GM23338 (cell line): ENCODE data around the gene SERPINB6. TPM values are rescaled to one million over a fixed set of nuclear protein-coding genes. Genes with fewer than 3 reads are reported as not detected.

Experiments used
- ATAC-seq: fragments of 200-7000 bp; cut with Tn5 transposase; 3 replicates; pipeline ENCODE4 v1.9.1; 2020
- DNase-seq: peaks from one replicate; pipeline ENCODE4 v3.0.0-alpha.2; 2015; ENCODE audit warnings: low spot score
- H2AFZ ChIP-seq: fragments of 200-600 bp; sonication (generic); 2 replicates; pipeline ENCODE4 v1.8.0; 2016; ENCODE audit warnings: antibody characterized with exemption, mild to moderate bottlenecking, moderate library complexity
- H3F3A ChIP-seq: fragments of 200-600 bp; sonication (generic); replicated peaks from 2 replicates; pipeline ENCODE4 v1.8.0; 2017; ENCODE audit warnings: antibody characterized with exemption, mixed run types, low read depth
- H3K27ac ChIP-seq: fragments of 200-600 bp; sonication (generic); 2 replicates; pipeline ENCODE4 v1.6.1; 2016; ENCODE audit warnings: low read depth
- H3K27me3 ChIP-seq: fragments of 200-600 bp; sonication (generic); 2 replicates; pipeline ENCODE4 v1.8.0; 2016; ENCODE audit warnings: mild to moderate bottlenecking, mixed run types, moderate library complexity; ENCODE audit not compliant: insufficient read depth
- H3K36me3 ChIP-seq: fragments of 200-600 bp; sonication (generic); 2 replicates; pipeline ENCODE4 v1.8.0; 2016; ENCODE audit warnings: mild to moderate bottlenecking; ENCODE audit not compliant: insufficient read depth
- H3K4me1 ChIP-seq: fragments of 200-600 bp; sonication (generic); 2 replicates; pipeline ENCODE4 v1.8.0; 2016; ENCODE audit warnings: mild to moderate bottlenecking, moderate library complexity; ENCODE audit not compliant: insufficient read depth
- H3K4me2 ChIP-seq: fragments of 200-600 bp; sonication (generic); 2 replicates; pipeline ENCODE4 v1.7.1; 2017; ENCODE audit warnings: mixed run types
- H3K4me3 ChIP-seq: fragments of 200-600 bp; sonication (generic); 2 replicates; pipeline ENCODE4 v1.6.1; 2016; ENCODE audit warnings: mixed run types
- H3K79me2 ChIP-seq: fragments of 200-600 bp; sonication (generic); replicated peaks from 2 replicates; pipeline ENCODE4 v1.8.0; 2017; ENCODE audit warnings: mild to moderate bottlenecking; ENCODE audit not compliant: insufficient read depth
- H3K9me2 ChIP-seq: fragments of 200-600 bp; sonication (generic); 2 replicates; pipeline ENCODE4 v1.8.0; 2017; ENCODE audit not compliant: insufficient read depth
- H4K20me1 ChIP-seq: fragments of 200-600 bp; sonication (generic); replicated peaks from 2 replicates; pipeline ENCODE4 v1.8.0; 2017; ENCODE audit warnings: mild to moderate bottlenecking; ENCODE audit not compliant: insufficient read depth
- H3K27ac Mint-ChIP-seq: 2 replicates; pipeline ENCODE4 v1.8.0; 2020; ENCODE audit warnings: inconsistent platforms, mild to moderate bottlenecking, moderate library complexity, mixed read lengths
- H3K27me3 Mint-ChIP-seq: 3 replicates; pipeline ENCODE4 v1.8.0; 2022; ENCODE audit warnings: low read depth, mild to moderate bottlenecking, moderate library complexity, mixed read lengths, inconsistent platforms; ENCODE audit not compliant: insufficient read depth, poor library complexity
- H3K36me3 Mint-ChIP-seq: 3 replicates; pipeline ENCODE4 v1.8.0; 2021; ENCODE audit warnings: low read depth, mild to moderate bottlenecking, inconsistent platforms, moderate library complexity, mixed read lengths
- H3K4me1 Mint-ChIP-seq: 3 replicates; pipeline ENCODE4 v1.8.0; 2020; ENCODE audit warnings: mild to moderate bottlenecking, inconsistent platforms, mixed read lengths
- H3K4me3 Mint-ChIP-seq: 3 replicates; pipeline ENCODE4 v1.8.0; 2021; ENCODE audit warnings: moderate library complexity, mild to moderate bottlenecking, inconsistent platforms, mixed read lengths
- H3K9me3 Mint-ChIP-seq: 3 replicates; pipeline ENCODE4 v1.8.0; 2020; ENCODE audit warnings: moderate library complexity, mild to moderate bottlenecking, inconsistent platforms, mixed read lengths
- CREB1 ChIP-seq: fragments of 250-450 bp; sonication (Bioruptor Pico); IDR thresholded peaks from 2 replicates; pipeline ENCODE4 v1.5.0; 2020; ENCODE audit warnings: low read depth, mild to moderate bottlenecking, moderate library complexity
- CTCF ChIP-seq, 2 experiments: fragments of 200-600 bp in 1 of 2; sonication (generic) in 1 of 2; conservative IDR thresholded peaks; 2 replicates each; pipeline versions ENCODE4 v1.5.1 to v1.6.1; 2016 to 2017; ENCODE audit warnings: antibody characterized with exemption in 2 of 2, low read depth in 2 of 2, mild to moderate bottlenecking in 2 of 2, moderate library complexity in 1 of 2
- ETS1 ChIP-seq: IDR thresholded peaks from 2 replicates; pipeline ENCODE4 v1.6.1; 2016; ENCODE audit warnings: antibody characterized with exemption
- EZH2 ChIP-seq: fragments of 200-600 bp; sonication (generic); IDR thresholded peaks from one replicate; pipeline ENCODE4 v1.8.0; 2017; ENCODE audit warnings: antibody characterized with exemption, mild to moderate bottlenecking, low read depth; ENCODE audit not compliant: unreplicated experiment
- NANOG ChIP-seq: IDR thresholded peaks from 2 replicates; pipeline ENCODE4 v1.6.1; 2016; ENCODE audit warnings: antibody characterized with exemption, borderline replicate concordance
- POLR2AphosphoS5 ChIP-seq: IDR thresholded peaks from 2 replicates; pipeline ENCODE4 v1.6.1; 2016; ENCODE audit warnings: antibody characterized with exemption, low read depth
- REST ChIP-seq: IDR thresholded peaks from one replicate; pipeline ENCODE4 v1.6.1; 2018; ENCODE audit warnings: antibody characterized with exemption; ENCODE audit not compliant: unreplicated experiment
- STAT1 ChIP-seq: IDR thresholded peaks from one replicate; pipeline ENCODE4 v1.6.1; 2016; ENCODE audit warnings: antibody characterized with exemption; ENCODE audit not compliant: unreplicated experiment
- ZNF114 ChIP-seq: fragments of 250-450 bp; sonication (Bioruptor Pico); IDR thresholded peaks from 2 replicates; pipeline ENCODE4 v1.5.0; 2020; ENCODE audit warnings: mild to moderate bottlenecking, moderate library complexity
- ZNF462 ChIP-seq: fragments of 250-450 bp; sonication (Bioruptor Pico); IDR thresholded peaks from 2 replicates; pipeline ENCODE4 v1.5.0; 2020; ENCODE audit warnings: mild to moderate bottlenecking, moderate library complexity
- polyA plus RNA-seq: library from polyadenylated mRNA; unstranded; fragments of >200 nt; fragmentation: Nextera tagmentation; extraction: Ambion mirVana; gene quantifications from 2 replicates; pipeline ENCODE4 v1.2.1, GENCODE V29; 2016
- total RNA-seq: library from RNA; depleted of rRNA; stranded (reverse); fragments of >200 nt; shearing (Covaris generic); gene quantifications from 2 replicates; pipeline ENCODE4 v1.2.3, GENCODE V29; 2014

SERPINB6 gene
- total and polyA plus RNA-seq, 2 experiments from 2014 or later: 25.9 to 38.5 TPM

- TF ChIP-seq ZNF114 (CRISPR knock-in tag) (no peak), POLR2AphosphoS5 (no peak), STAT1 (no peak), ETS1 (no peak), NANOG (no peak), REST (no peak), CTCF (conservative IDR thresholded peaks at IDR 0.05; ENCODE audit: low read depth in 2 of 2) (no peak), EZH2 (no peak), CREB1 (no peak)
Measured at GRCh38 chr6:2920671-2921112, 50.7 kb downstream of the SERPINB6 start (continued).

GRCh38 chr6:2919886-2920285 is 51.5 kb downstream of the SERPINB6 start:
- H3K4me3 ChIP-seq: no peak overlapping the region
- no peak overlapping the region for H3K27ac Mint-ChIP-seq
- H3F3A ChIP-seq: no peaks in the 10 kb centered on the region
- H3K27ac ChIP-seq: no peak overlapping the region
- no peak for ATAC-seq
- H3K4me1 Mint-ChIP-seq: peaks cover 74% of the 10 kb centered on the region
- H3K9me3 Mint-ChIP-seq: peaks cover 3% of the 10 kb centered on the region; the same call in 2 of the 3 replicates
- no peaks in the 10 kb centered on the region for H3K79me2 ChIP-seq
- no peak overlapping the region for H2AFZ ChIP-seq
- H3K4me2 ChIP-seq: no peak overlapping the region
- H3K36me3 Mint-ChIP-seq: no peaks in the 10 kb centered on the region
- no peaks in the 10 kb centered on the region for H4K20me1 ChIP-seq
- H3K27me3 ChIP-seq: no peaks in the 10 kb centered on the region
- DNase-seq: no peak
- peaks cover 4% of the 10 kb centered on the region; the same call in 1 of the 2 replicates for H3K9me2 ChIP-seq
- H3K4me1 ChIP-seq: peaks cover 54% of the 10 kb centered on the region
- no peaks in the 10 kb centered on the region for H3K36me3 ChIP-seq
- H3K4me3 Mint-ChIP-seq: no peak overlapping the region
- H3K27me3 Mint-ChIP-seq: peaks cover 5% of the 10 kb centered on the region
- no peak for TF ChIP-seq ZNF114 (CRISPR knock-in tag)
- no peak for TF ChIP-seq ETS1
- TF ChIP-seq ZNF462 (CRISPR knock-in tag): no peak
